GM19351 (cell line): ENCODE measurements around the gene CNNM3.
A peak's percentile ranks its signal among the peaks of the same experiment; 100 is the strongest.
"Not testable (repeated sequence)": the region's sequence is repeated elsewhere in the genome, so short reads cannot be mapped to it uniquely, and the experiment has no call there.

Experiments
- ATAC-seq: cut with Tn5 transposase; IDR thresholded peaks from one replicate; pipeline ENCODE4 v1.9.1; 2021; ENCODE audit warnings: mild to moderate bottlenecking, moderate library complexity; ENCODE audit not compliant: unreplicated experiment

The CNNM3 gene

DNA sequence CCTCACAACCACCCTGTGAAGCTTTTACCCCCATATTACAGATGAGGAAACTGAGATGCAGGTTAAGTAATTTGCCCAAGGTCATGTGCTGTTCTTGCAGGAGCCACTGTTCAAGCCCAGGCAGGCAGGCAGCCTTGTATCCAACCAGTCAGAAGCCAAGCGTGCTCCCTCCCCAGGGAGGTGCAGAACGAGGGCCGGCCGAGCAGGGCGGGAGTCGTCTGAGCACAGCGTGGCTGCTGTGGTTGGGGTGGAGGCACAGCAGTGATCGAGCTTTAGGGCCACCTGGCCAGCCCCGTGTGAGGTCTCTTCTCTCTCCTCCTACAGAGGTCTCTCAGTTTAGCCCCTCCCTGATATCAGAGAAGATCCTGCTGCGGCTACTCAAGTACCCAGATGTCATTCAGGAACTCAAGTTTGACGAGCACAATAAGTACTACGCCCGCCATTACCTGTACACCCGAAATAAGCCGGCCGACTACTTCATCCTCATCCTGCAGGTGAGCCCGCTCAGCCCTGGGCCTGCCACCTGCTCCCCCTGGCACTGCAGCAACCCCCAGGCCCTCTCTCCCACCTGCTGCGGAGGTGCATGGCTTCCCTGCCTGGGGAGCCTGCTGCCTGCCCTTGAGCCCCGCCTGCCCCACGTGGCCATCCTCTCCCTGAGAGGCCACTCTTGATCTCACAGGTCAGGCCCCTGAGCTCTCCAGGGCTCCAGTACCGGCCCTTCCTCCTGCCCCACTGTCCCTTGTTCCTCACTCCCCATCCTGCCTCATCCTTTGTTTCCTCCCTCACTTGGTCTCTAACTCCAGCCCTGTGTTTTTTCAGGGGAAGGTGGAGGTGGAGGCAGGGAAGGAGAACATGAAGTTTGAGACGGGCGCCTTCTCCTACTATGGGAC, 17.1 kb upstream of the CNNM3 start:
- ATAC-seq: no peak

DNA sequence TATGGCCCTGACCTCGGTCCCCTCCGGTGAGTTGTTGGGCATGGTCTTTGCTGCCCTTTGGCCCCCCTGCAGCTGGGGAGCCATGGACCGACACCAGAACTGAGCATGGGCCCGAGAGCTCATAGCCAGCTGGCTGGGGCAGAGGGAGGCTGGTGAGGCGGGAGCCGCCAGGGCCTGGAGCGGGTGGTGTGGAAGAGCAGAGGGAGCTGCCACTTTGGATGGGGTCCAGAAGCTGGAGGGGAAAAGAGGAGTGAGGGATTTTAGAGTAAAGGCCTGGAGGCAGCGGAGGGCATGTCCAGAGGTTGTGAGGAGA, 16.5 kb upstream of the CNNM3 start:
- no peak for ATAC-seq

DNA sequence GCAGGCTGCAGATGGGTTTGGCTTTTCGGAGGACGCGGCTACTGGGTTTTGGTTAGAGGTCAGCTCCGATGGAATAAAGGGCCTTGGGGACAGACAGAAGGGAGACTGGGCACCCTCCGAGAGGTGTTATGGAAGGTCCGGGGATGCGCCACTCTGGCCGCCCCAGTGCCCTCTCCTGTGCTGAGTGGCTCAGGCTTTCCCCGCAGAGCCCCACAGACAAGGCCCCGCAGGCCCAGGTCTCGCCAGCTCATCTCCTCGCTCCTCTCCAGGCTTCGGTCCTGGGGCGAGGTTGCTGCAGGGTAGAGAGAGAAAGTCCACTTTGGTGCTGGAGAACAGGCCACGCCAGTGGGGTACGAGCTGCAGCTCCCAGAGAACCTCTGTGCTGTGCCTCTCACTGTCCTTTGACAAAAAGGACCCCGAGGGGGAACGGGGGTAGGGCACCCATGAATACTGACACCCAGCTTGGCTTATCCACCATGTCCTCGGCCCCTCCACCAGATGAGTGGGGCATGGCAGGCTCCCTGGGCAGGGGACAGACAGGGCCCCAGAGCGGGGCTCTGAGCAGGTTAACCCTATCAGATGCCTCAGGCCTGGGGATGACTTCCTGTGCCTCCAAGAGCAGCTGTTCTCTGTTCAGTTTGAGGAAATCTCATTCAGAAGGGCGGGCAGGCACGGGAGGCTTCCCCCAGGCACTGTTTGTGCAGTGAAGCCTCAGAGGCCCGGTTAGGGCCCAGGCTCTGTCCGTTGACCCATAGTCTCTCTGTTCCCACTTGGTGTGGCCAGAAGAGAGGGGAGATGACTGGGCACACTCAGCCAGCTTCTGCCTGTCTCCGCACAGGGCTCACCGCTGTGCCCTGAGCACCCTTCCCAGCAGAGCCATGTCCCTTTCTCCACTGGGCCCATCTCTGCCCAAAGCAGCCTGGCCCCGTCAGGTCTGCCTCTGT, 15.7 kb upstream of the CNNM3 start:
- ATAC-seq: peak; percentile 5

DNA sequence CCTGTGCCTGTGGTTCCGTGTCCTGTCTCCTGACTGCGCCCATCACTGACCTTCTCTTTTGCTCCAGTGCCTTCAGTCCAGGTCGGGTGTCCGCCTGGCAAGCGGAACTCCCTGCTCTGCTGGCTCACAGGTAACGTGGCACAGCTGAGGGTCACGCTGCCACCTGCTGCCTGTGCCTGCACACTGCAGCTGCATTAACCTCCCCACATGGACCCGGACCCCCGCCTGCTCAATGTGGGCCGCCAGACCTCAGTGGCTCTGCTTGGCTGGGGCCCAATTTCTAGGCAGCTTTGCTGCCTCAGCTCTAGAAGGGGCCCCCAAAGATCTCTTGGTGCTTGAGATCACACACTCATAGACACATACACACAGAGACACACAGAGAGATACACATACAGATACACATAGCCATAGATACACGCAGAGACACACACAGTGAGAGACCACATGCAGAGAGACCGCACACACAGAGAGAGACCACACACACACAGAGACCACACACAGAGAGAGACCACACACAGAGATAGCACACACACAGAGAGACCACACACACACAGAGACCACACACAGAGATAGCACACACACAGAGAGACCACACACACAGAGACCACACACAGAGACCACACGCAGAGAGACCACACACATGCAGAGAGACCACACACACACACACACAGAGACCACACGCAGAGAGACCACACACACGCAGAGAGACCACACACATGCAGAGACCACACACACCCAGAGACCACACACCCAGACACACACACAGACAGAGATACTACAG, 14.9 kb upstream of the CNNM3 start:
- ATAC-seq: peak; percentile 89

DNA sequence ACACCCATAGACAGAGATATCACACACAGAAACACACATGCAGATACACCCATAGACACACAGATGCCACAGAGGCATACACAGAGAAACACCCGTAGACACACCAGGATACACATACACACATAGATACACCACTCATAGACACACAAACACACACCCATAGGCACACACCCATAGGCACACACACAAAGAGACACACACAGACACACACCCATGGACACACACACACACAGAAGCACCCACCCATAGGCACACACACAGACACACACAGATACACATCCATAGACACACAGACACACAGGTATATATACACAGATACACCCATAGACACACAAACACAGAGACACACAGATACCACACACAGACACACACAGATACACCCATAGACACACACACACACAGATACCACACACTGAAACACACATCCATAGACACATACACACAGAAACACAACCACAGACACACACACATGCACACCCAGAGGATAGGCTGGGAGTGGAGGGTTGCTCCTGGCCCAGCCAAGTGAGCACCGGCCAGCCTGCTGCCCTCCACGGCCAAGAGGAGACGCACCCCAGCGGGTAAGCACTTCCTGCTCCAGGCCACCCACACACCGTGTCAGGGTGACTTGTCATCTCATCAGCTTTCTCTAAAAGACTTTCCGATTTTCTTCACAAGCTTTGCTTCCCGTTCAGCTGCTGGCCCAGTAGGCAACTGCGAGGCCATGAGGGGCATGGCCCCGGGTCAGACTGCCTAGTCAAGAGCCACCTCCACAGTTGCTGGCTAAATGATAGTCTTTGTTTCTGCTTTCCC, 14.1 kb upstream of the CNNM3 start:
- ATAC-seq: no peak

DNA sequence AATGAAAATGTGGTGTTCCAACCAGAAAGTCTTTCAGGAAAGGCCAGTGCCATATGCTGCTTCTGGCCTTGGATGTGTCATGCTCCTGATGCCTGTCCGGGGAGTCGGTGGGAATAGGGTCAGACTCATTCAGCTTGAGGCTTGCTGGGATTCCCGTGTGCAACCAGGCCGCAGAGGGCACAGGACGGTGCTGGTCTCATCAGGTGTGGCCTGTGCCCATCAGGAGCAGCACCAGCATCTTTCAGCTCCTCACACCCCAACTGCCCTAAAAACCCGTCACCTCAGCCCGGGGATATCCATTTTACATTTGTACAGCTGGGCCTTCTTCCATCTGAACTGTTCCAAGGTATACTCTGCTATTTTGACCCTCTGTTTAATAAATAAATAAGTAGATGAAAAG, 13.3 kb upstream of the CNNM3 start:
- ATAC-seq: no peak

DNA sequence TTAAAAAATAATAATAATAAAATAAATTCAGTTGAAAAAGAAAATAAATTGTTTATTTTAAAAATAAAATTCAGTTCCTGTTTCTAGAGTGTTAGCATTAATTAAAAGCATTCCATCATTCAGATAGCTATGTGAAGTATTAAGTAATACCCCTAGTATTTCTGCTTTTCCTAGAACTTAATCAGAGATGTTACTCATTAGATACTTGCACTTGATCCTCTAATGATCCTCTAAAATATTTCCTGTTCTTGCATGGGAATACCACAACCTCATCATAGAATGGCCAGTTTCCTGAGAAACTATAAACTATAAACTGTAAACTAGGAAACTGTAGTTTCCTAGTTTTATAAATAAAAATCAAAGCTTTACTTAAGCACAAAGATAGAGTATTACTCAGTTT, 11.1 kb upstream of the CNNM3 start:
- ATAC-seq: no peak

DNA sequence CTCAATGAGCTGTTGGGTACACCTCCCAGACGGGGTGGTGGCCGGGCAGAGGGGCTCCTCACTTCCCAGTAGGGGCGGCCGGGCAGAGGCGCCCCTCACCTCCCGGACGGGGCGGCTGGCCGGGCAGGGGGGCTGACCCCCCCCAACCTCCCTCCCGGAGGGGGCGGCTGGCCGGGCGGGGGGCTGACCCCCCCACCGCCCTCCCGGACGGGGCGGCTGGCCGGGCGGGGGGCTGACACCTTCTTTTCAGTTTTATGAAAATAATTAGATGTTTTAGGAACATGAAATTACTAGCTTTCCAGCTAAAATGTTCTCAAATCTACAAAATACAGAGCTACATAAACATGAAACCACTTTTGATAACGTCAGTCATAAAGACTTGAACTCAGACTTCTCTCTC, 10.1 kb upstream of the CNNM3 start:
- ATAC-seq: not testable (repeated sequence)

DNA sequence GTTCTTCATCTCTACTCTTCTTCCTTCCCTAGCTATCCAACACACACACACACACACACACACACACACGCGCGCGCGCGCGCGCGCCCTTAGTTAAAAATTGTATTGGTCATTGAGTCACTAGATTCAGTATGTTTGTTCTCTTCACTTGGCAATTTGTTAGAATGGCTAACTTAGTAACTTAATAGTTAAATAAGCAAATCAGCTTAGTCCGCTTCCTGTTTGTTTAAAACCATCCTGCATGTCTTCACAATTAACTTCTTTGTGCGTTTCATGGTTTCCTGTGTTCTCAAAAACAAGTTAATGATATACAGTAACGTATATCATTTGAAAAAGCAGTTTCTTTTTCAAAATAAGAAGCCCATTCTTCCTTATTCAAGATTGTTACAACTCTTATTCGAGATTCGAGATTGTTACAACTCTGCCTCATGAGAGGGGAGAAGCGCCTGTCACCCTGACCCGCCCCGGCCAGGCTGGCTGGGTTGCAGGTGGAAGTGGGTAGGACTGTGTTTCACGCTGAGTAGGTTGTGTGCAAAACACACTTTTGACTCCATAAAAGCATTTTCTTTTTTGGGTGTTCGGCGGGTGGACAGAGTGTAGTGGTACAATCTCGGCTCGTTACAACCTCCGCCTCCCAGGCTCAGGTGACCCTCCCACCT, 9.5 kb upstream of the CNNM3 start:
- no peak for ATAC-seq

DNA sequence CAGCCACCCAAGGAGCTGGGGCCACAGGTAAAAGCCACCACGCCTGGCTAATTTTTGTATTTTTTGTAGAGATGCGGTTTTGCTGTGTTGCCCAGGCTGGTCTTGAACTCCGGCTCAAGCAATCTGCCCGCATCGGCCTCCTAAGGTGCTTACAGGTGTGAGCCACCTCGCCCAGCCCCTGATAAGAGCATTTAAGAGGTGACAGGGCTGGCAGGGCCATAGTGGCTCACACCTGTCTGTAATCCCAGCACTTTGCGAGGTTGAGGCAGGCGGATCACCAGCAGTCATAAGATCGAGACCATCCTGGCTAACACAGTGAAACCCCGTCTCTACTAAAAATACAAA, 9.0 kb upstream of the CNNM3 start:
- ATAC-seq: no peak

DNA sequence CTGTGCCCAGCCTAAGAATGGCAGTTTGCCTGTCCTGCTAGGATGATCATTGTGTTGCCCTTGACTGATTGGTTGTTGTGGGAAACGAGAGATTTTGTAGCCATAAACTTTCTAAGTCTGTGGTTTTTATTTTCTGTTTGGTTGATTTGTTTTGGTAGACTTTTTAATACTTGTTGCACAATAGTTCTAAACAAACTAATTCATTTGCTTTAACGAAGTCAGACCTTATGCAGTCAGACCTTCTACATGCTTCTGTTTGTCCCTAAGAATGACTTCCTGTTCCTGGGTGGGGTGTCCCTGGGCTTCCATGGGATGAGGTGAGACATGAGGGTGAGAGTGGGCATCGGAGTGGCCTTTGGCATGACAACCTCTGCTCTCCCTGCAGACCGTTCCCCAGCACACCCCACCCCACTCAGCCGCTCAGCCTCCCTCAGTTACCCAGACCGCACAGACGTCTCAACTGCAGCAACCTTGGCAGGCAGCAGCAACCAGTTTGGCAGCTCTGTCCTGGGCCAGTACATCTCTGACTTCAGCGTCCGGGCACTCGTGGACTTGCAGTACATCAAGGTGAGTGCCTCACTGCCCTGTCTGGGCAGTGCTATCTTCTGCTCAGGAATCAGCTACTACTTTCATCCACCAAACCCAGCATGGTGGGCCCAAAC, 7.8 kb upstream of the CNNM3 start:
- no peak for ATAC-seq

DNA sequence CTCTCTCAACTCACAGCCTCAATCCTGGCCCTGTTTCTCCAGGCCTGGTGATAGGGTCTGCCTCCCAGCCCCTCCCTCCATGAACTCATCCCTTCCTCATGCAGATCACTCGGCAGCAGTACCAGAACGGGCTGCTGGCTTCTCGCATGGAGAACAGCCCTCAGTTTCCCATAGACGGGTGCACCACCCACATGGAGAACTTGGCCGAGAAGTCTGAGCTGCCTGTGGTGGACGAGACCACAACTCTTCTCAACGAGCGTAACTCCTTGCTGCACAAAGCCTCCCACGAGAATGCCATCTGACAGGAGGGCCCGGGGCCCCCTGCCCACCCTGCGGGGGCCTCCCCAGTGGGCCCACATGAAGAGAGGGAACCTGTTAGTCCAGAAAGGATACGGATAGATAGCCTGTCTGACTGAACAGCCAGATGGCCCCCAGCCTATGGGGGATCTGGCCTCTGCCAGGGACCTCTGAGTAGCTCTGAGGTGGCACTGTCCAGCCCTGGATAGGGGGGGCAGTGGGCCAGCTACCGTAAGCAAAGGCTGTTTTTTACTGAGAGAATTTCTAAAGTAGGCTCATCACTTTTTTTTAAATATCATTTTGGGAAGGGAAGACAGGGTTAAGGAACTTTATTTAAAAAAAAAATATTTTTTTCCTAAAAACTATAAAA, 6.7 kb upstream of the CNNM3 start:
- no peak for ATAC-seq

DNA sequence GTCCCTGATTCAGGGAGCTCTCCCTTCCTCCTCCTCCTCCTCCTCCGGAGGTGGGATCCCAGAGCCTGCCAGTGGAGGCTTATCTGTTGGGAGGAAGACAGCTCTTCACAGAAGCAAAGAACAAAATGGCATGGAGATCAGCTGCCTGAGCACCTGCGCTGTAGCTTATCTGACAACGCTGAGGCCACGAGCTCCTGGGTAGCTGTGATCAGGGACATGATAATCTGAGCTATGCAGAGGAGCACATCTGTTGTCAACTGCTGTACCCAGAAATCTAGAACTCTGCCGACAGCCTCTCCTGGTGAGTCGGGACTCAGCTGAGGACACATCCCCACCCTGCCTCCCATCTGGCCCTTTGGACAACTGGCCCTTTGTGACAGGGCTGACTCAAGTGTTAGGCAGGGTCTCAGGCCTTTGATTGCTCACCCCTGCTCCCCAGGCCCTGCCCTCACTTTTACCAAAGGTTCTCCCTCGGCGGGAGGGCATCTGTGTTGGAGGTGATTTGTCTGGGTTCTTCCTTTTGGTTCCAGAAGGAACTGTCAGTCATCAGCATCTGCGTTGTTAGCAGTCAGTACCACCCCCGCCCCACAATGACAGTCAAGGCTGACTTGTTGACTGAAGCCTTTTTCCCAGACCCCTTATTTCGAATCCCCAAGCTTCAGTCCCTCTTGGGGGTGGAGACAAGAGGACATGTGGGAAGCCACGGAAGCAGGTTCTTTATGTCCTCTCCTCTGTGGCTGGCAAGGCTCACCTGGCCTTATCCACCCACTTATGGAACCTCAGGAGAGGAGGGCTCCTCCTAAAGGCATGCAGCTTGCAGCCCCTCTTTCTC, 5.9 kb upstream of the CNNM3 start:
- no peak for ATAC-seq

DNA sequence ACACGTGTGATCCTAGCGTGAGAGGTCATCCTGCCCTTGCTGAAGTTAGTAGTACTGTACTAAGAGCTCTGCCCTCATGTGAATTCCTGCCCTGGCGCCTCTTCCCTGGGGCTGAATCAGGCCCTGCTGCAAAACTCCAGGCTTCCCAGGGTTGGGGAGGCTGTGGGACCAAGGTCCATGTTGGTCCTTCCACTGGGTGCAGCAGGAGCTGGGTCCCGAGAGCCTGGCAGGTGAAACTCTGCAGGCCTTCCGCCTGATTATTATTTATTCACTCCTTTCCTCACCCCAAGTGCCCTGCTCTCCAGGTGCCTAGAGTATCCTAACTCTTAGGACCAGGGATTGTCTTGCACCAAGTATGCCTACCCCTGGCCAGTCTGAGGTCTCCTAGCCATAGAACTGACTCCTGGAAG, 5.3 kb upstream of the CNNM3 start:
- no peak for ATAC-seq

DNA sequence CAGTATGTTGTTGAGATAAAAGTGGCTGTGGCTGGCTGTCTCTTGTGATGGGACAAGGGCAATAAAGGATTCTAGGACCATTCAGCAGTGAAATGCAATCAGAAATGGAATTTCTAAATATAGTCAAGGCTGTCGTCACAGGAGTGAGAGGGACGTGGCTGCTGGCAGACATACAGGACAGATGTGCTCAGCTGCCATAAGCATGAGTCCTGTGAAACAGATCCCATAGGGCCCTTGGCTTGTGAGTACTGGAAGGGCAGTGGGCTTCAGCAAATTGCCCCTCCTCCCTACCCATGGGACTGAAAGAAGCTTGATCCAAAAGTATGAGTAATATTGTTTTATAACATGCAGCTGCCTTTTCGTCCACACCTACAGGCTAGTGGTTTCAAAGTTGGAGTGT, 4.2 kb upstream of the CNNM3 start:
- ATAC-seq: no peak

DNA sequence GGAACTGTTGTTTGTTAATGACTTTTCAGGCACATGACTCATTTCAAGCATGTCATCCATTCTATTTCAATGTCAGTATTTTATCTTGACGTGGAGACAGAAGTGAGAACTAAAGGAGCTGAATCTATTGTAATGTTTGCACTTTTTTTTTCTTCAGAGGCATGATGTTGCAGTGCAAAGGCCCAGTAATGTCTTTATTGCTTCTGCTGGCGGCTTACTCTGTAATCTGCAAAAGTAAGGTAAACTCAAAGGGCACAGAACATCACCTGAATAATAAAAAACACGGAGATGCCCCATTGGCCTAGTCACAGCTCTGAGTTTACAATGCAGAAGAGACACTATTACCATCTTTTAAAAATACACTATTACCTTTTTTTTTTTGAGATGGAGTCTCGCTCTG, 2.4 kb upstream of the CNNM3 start:
- ATAC-seq: no peak

DNA sequence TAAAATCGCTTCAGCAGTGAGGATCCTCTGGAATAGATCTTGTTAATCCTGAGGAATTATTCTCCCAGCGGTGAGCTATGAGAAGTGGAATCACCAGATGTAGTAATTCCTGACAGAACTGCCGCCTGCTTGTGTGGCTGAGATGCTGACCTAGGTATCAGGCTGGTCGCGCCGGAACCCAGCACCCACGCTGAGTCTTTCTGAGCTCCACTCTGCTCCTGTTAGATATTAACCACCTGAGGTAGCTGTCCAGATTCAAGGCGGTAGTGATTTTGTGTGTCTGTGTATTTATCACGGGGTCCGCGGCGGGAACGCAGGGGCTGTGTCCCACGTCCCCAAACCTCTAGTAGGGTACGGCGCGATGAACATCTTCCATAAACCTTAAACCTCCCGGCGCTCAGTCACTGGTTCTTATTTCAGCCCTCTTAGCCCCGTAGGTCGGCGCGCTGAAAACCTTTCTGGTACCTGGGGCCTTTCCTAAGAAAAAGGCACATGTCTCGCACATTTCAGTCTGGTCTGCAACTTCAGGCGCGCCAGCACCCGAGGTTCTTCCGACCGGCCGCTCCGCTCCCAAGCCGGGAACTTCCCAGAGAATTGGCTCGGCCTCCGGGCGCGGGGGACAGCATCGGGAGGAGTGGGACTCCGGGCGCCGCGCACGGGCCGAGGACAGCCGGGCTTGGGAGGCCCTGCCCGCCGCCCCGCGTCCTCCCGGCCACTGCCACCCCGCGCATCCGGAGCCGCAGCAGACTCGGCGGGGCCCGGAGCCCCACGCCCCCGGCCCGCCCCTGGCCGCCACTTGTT, 542 bp upstream of the CNNM3 start:
- no peak for ATAC-seq
